ENCODE results near the gene MLPH. TPM values are rescaled to one million over a fixed set of nuclear protein-coding genes. Genes with fewer than 3 reads are reported as not detected.

Gene MLPH
- total and polyA plus RNA-seq, 4 donors, result 71.0 to 295 (median 192) TPM

DNA sequence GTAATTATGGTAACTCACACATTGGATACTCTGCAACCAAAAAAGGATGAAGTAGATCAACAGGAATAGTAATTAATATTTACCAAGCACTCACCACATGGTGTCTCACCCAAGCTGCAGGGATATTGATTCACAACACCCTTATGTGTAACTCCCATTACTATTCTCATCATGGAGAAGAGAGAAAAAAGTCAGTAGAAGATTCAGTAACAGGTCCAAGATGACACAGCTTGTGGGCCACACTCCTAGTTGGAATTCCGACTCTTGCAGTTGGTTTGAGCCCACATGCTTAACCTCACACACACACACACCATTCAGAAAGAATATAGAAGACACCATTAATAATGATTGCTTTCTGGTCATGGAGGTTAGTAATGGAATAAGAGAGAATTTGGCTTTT lies 1.7 kb upstream of the MLPH start:
- Histone ChIP-seq H3K4me3 (no peak overlapping the region), H3K27me3 (ENCODE audit: control insufficient read depth in 3 of 3, insufficient read depth in 3 of 3, low read length in 2 of 3) (peaks cover 0 to 34% (median 28%) of the 10 kb centered on the region in 3 donors)

DNA sequence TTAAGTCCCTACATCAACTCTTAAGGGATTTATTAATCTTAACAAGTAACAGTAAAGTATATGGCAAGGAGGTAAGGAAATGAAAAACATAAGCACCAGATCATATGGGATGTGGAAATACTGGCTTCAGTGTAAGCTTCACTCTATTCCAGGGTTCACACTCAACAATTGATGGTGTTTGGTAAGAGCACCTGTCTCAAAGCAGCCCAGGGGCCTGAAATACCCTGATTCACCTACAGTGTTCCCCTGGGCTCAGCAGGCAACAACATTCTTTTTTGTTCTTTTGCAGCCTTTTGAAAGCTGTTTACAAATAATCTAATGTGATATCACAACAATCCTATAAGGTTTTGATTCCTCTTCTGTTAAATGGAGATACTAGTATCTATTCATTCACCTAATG lies 1.2 kb upstream of the MLPH start:
- no peak overlapping the region for H3K4me3 ChIP-seq
- no peaks in the 10 kb centered on the region for H3K36me3 ChIP-seq (ENCODE audit: control insufficient read depth in 4 of 4, insufficient read depth in 4 of 4, low read length in 4 of 4)
- peaks cover 0 to 34% (median 28%) of the 10 kb centered on the region in 3 donors for H3K27me3 ChIP-seq (ENCODE audit: control insufficient read depth in 3 of 3, insufficient read depth in 3 of 3, low read length in 2 of 3)
- ATAC-seq (ENCODE audit: insufficient read depth, low FRiP score), result no peak
- peaks cover 0 to 2% (median 0%) of the 10 kb centered on the region in 4 donors for H3K9me3 ChIP-seq (ENCODE audit: control insufficient read depth in 4 of 4, insufficient read depth in 3 of 4, low read length in 3 of 4)
- no peak overlapping the region for H3K9ac ChIP-seq (ENCODE audit: insufficient read depth in 1 of 2, low read length in 2 of 2)
- peak in 1 of 3 donors; percentile 3 for DNase-seq
- TF ChIP-seq, protein P1, sequence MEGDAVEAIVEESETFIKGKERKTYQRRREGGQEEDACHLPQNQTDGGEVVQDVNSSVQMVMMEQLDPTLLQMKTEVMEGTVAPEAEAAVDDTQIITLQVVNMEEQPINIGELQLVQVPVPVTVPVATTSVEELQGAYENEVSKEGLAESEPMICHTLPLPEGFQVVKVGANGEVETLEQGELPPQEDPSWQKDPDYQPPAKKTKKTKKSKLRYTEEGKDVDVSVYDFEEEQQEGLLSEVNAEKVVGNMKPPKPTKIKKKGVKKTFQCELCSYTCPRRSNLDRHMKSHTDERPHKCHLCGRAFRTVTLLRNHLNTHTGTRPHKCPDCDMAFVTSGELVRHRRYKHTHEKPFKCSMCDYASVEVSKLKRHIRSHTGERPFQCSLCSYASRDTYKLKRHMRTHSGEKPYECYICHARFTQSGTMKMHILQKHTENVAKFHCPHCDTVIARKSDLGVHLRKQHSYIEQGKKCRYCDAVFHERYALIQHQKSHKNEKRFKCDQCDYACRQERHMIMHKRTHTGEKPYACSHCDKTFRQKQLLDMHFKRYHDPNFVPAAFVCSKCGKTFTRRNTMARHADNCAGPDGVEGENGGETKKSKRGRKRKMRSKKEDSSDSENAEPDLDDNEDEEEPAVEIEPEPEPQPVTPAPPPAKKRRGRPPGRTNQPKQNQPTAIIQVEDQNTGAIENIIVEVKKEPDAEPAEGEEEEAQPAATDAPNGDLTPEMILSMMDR (IDR thresholded peaks at IDR 0.05; ENCODE audit: control extremely low read depth, extremely low read depth), result no peak
- H3K4me1 ChIP-seq (ENCODE audit: control insufficient read depth in 5 of 5, insufficient read depth in 5 of 5, low read length in 5 of 5), result peaks cover 4 to 30% (median 6%) of the 10 kb centered on the region in 5 donors
- peak overlapping the region in 1 of 2 donors; percentile 53 for H3K27ac ChIP-seq (ENCODE audit: low read depth in 1 of 2, low read length in 1 of 2)

More for the DNA sequence above, 1.7 kb upstream of the MLPH start:
- H3K4me1 ChIP-seq (ENCODE audit: control insufficient read depth in 5 of 5, insufficient read depth in 5 of 5, low read length in 5 of 5), result peaks cover 4 to 32% (median 6%) of the 10 kb centered on the region in 5 donors
- no peak for DNase-seq
- WGBS, 2 donors, result 68 to 96% methylated on average over 1 of the region's 1 CpG
- H3K9me3 ChIP-seq (ENCODE audit: control insufficient read depth in 4 of 4, insufficient read depth in 3 of 4, low read length in 3 of 4), result peaks cover 0 to 2% (median 0%) of the 10 kb centered on the region in 4 donors
- no peak overlapping the region for H3K9ac ChIP-seq (ENCODE audit: insufficient read depth in 1 of 2, low read length in 2 of 2)
- ATAC-seq (ENCODE audit: insufficient read depth, low FRiP score), result no peak
- TF ChIP-seq, protein P1 (IDR thresholded peaks at IDR 0.05; ENCODE audit: control extremely low read depth, extremely low read depth), result no peak
- no peaks in the 10 kb centered on the region for H3K36me3 ChIP-seq (ENCODE audit: control insufficient read depth in 4 of 4, insufficient read depth in 4 of 4, low read length in 4 of 4)
- H3K27ac ChIP-seq (ENCODE audit: low read depth in 1 of 2, low read length in 1 of 2), result no peak overlapping the region

- ATAC-seq (ENCODE audit: insufficient read depth, low FRiP score), result no peak
- peak overlapping the region; percentile 52 for H3K4me3 ChIP-seq
- peaks cover 4 to 26% (median 6%) of the 10 kb centered on the region in 5 donors for H3K4me1 ChIP-seq (ENCODE audit: control insufficient read depth in 5 of 5, insufficient read depth in 5 of 5, low read length in 5 of 5)
- H3K36me3 ChIP-seq (ENCODE audit: control insufficient read depth in 4 of 4, insufficient read depth in 4 of 4, low read length in 4 of 4), result no peaks in the 10 kb centered on the region
- WGBS, 2 donors, result 4 to 6% methylated on average over 35 to 36 of the region's 36 CpGs
- peak overlapping the region in 1 of 2 donors; percentile 92 for H3K27ac ChIP-seq (ENCODE audit: low read depth in 1 of 2, low read length in 1 of 2)
- TF ChIP-seq, protein P1 (IDR thresholded peaks at IDR 0.05; ENCODE audit: control extremely low read depth, extremely low read depth), result no peak
- peaks cover 0 to 4% (median under 1%) of the 10 kb centered on the region in 4 donors for H3K9me3 ChIP-seq (ENCODE audit: control insufficient read depth in 4 of 4, insufficient read depth in 3 of 4, low read length in 3 of 4)
- no peak overlapping the region for H3K9ac ChIP-seq (ENCODE audit: insufficient read depth in 1 of 2, low read length in 2 of 2)
- peaks cover 0 to 34% (median 28%) of the 10 kb centered on the region in 3 donors for H3K27me3 ChIP-seq (ENCODE audit: control insufficient read depth in 3 of 3, insufficient read depth in 3 of 3, low read length in 2 of 3)
- peak in 1 of 3 donors; percentile 14 for DNase-seq
Measured at GRCh38 chr2:237486334-237486818, 675 bp upstream of the MLPH start.

Measured in lung (tissue), 12 donors.